Fibroblast of peridontal ligament (primary cell): Measurements from ENCODE around the gene FAM219A.
"Not testable (repeated sequence)": the region's sequence is repeated elsewhere in the genome, so short reads cannot be mapped to it uniquely, and the experiment has no call there.

ENCODE experiments used
- DNase-seq: peaks from one replicate; pipeline ENCODE4 v3.0.0-alpha.2; 2010; ENCODE audit errors: extremely low read depth

The FAM219A gene

GRCh38 chr9:34484678-34485077 lies 26.3 kb upstream of the FAM219A start:
- no peak for DNase-seq

GRCh38 chr9:34482746-34483145 lies 24.4 kb upstream of the FAM219A start:
- not testable (repeated sequence) for DNase-seq

DNA sequence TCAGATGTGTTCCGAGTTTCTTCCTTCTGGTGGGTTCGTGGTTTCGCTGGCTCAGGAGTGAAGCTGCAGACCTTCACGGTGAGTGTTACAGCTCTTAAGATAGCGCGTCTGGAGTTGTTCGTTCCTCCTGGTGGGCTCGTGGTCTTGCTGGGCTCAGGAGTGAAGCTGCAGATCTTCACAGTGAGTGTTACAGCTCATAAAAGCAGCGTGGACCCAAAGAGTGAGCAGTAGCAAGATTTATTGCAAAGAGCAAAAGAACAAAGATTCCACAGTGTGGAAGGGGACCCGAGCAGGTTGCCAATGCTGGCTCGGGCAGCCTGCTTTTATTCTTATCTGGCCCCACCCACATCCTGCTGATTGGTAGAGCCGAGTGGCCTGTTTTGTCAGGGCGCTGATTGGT lies 23.2 kb upstream of the FAM219A start:
- DNase-seq, result not testable (repeated sequence)

GRCh38 chr9:34479431-34479866 lies 21.1 kb upstream of the FAM219A start:
- no peak for DNase-seq

- DNase-seq, result no peak
These were observed 19.2 kb upstream of the FAM219A start for GRCh38 chr9:34477541-34477940.

- no peak for DNase-seq
These were observed 16.7 kb upstream of the FAM219A start for GRCh38 chr9:34475097-34475496.

GRCh38 chr9:34465468-34465867 lies 7.1 kb upstream of the FAM219A start:
- no peak for DNase-seq

DNA sequence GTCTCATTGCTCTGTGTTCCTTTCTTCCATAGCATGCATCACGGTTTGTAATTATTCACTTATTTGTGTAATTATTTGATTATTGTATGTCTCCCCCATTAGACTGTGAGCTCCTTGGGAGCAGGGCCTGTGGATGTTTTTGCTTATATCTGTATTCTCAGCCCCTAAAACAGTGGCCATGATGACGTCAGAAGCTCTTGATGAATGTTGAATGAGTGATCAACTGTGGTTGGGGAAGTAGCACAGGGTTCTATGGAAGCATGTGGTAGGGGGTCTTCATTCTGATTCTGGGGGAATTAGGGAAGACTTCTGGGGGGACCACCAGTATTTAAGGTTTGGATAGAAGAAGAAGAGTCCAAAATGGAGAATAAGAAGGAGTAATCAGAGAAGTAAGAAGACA lies 6.2 kb upstream of the FAM219A start:
- no peak for DNase-seq

DNA sequence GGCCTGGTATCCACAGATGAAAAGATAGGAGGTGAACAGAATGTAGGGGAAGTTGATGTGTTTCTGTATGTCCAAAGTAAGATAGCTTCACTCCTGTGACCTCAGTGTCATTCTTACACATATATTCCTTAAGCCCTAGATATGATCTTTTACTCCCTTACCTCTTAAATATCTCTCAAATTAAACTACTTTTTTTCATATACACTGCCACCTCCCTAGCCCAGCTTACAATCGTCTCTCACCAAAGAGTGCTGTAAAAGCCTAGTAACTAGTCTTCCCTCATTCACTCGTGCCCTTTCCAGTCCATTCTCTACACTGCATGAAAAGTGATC lies 5.5 kb upstream of the FAM219A start:
- DNase-seq, result no peak

- peak; percentile 66 for DNase-seq
These were observed 4.9 kb upstream of the FAM219A start for GRCh38 chr9:34463098-34463900.

- no peak for DNase-seq
These were observed 1.6 kb upstream of the FAM219A start for GRCh38 chr9:34459941-34460340.

DNA sequence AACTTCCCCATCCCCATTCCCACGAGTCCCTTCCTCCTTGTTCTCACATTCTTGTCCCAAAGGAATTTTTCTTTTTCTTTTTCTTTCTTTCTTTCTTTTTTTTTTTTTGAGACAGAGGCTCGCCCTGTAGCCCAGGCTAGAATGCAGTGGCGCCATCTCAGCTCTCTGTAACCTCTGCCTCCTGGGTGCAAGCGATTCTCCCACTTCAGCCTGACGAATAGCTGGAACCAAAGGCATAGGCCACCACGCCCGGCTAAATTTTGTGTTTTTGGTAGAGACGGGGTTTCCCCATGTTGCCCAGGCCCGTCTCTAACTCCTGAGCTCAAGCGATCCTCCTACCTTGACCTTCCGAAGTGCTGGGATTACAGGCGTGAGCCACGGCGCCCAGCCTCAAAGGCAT lies 986 bp upstream of the FAM219A start:
- DNase-seq, result no peak

DNA sequence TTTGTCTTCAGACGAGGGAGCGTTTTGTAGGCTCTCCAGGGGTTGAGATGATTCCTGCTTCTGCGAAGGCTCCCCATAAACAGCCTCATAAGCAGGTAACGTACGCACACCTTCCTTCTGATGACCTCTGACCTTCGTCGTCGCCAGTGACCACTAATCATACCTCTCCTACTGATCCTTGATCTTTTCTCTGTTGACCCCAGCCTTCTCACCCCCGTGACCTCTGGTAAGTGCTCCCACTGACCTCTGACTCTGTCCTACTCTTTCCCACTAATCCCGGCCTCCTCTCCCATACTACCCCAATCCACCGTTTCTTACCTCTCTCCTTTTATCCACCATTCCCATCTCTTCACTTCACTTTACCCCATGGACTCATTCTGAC lies 580 bp upstream of the FAM219A start:
- DNase-seq, result no peak

DNA sequence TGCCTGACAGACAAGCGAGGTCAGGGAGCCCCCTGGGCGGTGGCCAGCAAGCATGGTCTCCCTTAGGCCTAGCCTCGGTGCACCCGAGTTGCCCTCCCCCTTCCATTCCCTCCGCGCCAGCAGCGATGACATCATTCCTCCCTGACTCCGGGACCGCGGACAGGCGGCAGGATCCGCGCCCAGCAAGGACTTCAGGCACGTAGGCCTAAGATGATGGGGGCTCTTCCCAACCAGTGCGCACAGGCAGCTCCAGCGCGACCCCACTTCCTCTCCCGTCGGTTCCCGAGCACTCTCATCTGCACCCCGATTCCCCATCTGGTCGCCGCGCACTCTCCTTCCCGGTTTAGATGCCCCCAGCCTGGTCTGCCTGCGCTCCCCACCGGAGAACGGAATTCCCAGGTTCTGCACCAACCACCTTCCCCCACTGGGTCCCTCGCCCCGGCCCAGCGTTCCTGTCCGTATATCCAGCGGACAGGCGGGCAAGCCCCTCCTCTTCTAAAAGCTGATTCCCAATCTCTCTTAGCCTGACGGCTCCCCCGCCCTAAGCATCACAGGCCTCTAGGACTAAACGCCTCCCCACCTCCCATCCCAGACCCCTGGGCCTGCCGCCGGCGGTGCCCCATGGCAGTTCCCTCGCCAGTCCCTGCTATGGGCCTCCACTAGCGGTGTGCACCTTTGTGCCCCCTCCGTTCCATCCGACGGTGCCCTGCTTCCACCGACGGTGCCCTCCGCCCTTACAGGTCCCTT lies 931 bp downstream of the FAM219A start:
- DNase-seq, result peak; percentile 60

GRCh38 chr9:34456746-34457145 lies 1.6 kb downstream of the FAM219A start:
- no peak for DNase-seq

GRCh38 chr9:34456151-34456550 lies 2.2 kb downstream of the FAM219A start:
- DNase-seq, result no peak

- DNase-seq, result peak; percentile 74
These were observed 3.8 kb downstream of the FAM219A start for GRCh38 chr9:34454571-34455065.

DNA sequence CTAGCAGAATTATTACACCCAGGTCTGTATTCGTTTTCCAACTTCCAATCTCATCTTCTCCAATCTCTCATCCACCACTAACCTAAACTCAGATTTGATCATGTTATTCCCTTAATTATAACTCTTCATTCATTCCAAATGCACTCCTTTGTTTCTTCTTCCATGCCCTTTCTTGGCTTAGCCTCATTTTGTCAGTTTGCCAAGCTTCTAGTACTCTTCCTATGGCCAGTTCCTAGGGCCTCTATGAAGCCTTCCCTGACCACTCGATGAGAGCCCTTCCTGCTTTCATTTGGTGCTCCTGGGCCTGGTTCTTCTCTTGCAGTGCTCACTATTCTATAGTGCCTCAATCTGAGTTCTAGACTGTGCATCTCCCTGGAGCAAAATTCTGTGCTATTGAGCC lies 5.8 kb downstream of the FAM219A start:
- no peak for DNase-seq

GRCh38 chr9:34451545-34451944 lies 6.8 kb downstream of the FAM219A start:
- DNase-seq, result no peak

- DNase-seq, result no peak
These were observed 7.2 kb downstream of the FAM219A start for GRCh38 chr9:34451135-34451534.

DNA sequence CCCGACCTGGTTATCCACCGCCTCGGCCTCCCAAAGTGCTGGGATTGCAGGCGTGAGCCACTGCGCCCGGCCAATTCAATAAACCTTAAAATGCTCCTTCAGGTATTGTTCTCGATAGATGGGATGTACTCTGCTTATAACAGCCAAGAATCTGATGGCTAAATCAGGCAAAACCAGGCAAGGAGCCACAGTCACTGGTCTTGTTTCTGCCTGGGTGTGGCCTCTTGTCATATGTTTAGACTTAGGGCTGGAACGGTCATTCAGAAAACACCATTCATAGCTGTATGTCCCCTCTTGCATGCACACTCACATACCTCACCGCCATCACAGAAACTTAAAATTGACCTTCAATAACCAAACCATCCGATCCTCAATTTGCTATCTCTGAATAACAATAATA lies 7.7 kb downstream of the FAM219A start:
- DNase-seq, result no peak

DNA sequence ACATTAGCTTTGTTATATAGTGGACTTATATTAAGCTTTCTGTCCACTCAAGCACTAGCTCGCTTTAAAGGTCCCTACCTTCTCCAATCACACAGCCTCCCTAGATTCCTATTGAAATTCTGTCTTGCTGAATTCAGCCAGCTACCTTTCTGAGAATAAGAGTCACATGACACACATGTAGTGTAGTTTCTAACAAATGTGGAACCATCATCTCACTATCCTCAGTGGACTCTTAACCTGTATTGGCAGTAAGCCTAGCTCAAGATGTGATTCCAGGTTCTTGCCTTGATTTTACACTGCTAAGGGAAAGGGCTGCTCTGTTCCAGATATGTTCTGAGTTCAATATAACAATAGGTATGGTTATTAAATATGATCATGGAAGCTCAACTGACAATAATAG lies 11.4 kb downstream of the FAM219A start:
- DNase-seq, result no peak

DNA sequence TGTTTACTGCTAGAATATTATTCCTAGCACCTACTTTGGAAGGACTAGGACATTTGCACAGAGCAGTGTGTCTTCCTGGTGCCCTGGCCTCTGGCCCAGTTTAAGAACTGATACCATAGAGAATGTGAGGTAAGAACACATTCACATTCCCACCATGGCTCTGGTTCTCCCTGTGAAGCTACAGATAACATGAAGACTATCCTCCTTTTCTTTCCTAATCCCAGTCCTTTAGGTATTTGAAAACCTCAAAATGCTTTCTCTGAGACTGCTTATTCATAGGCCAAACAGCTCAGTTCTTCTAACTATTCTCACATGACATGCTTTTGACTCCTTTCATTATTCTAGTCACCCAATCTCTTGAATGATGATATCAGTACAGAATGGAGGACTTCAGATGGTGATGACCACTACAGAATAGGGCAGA lies 11.9 kb downstream of the FAM219A start:
- peak; percentile 57 for DNase-seq
